HEK293 (cell line): Measurements from ENCODE around the gene LRRC7.

Experiments
- CTCF ChIA-PET: fragments of 350-600 bp; formaldehyde crosslinking; extraction: SDS; loops from one replicate; lab custom pipeline; 2021; ENCODE audit warnings: antibody characterized with exemption; lab: Yijun Ruan, JAX
- POLR2A ChIA-PET: fragments of 300-600 bp; formaldehyde crosslinking; extraction: SDS; loops from one replicate; lab custom pipeline; 2020; ENCODE audit warnings: antibody characterized with exemption, inconsistent platforms; lab: Yijun Ruan, JAX
- H3K27ac ChIP-seq: fragments of 200-500 bp; sonication (Bioruptor generic); 2 replicates; pipeline ENCODE4 v1.5.1; 2014; ENCODE audit warnings: low read depth, low read length, control low read depth, inconsistent platforms; ENCODE audit errors: extremely low read depth
- H3K36me3 ChIP-seq, 2 experiments: fragments of 200-500 bp in 1 of 2; sonication (Bioruptor generic) in 1 of 2; 1 replicate in 1 of 2; 2 replicates in 1 of 2; pipeline ENCODE4 v1.5.1; 2014 to 2017; ENCODE audit warnings: inconsistent platforms in 2 of 2, low read length in 2 of 2; ENCODE audit not compliant: control insufficient read depth in 2 of 2, insufficient read depth in 1 of 2
- H3K4me1 ChIP-seq: fragments of 200-500 bp; sonication (Bioruptor generic); 2 replicates; pipeline ENCODE4 v1.5.1; 2014; ENCODE audit warnings: mild to moderate bottlenecking, low read length, inconsistent platforms; ENCODE audit not compliant: control insufficient read depth, insufficient read depth
- H3K4me3 ChIP-seq: 2 replicates; pipeline ENCODE4 v1.5.1; 2011; ENCODE audit warnings: low read depth, mild to moderate bottlenecking, control low read depth, low read length, moderate library complexity
- H3K9me3 ChIP-seq: fragments of 200-500 bp; sonication (Bioruptor generic); 2 replicates; pipeline ENCODE4 v1.5.1; 2014; ENCODE audit warnings: low read depth, low read length, inconsistent platforms; ENCODE audit not compliant: control insufficient read depth, insufficient read depth
- MEIS1 ChIP-seq: sonication (generic); formaldehyde crosslinking; IDR thresholded peaks from 2 replicates; pipeline ENCODE4 v1.8.1; 2022; ENCODE audit warnings: missing genetic modification reagents, mild to moderate bottlenecking, borderline replicate concordance
- SETDB1 ChIP-seq: IDR thresholded peaks from one replicate; pipeline ENCODE4 v1.6.1; 2017; ENCODE audit warnings: mild to moderate bottlenecking, low read length, moderate library complexity, mixed read lengths; ENCODE audit not compliant: insufficient read length
- ZEB2 ChIP-seq: fragments of 450-650 bp; formaldehyde crosslinking; IDR thresholded peaks from 2 replicates; pipeline ENCODE4 v1.5.1; 2016; ENCODE audit warnings: missing biosample characterization, missing genetic modification characterization
- ZFP69B ChIP-seq: fragments of 450-650 bp; formaldehyde crosslinking; IDR thresholded peaks from 2 replicates; pipeline ENCODE4 v1.5.1; 2016; ENCODE audit warnings: missing biosample characterization, missing genetic modification characterization
- ZNF169 ChIP-seq: fragments of 450-650 bp; formaldehyde crosslinking; IDR thresholded peaks from 2 replicates; pipeline ENCODE4 v1.5.1; 2016; ENCODE audit warnings: missing biosample characterization, missing genetic modification characterization
- ZNF324 ChIP-seq: fragments of 450-650 bp; formaldehyde crosslinking; IDR thresholded peaks from 2 replicates; pipeline ENCODE4 v1.5.1; 2016; ENCODE audit warnings: missing biosample characterization, missing genetic modification characterization
- ZNF404 ChIP-seq: fragments of 450-650 bp; formaldehyde crosslinking; IDR thresholded peaks from 2 replicates; pipeline ENCODE4 v1.5.1; 2017; ENCODE audit warnings: missing biosample characterization, missing genetic modification characterization
- ZNF529 ChIP-seq: fragments of 450-650 bp; formaldehyde crosslinking; IDR thresholded peaks from 2 replicates; pipeline ENCODE4 v1.5.1; 2017; ENCODE audit warnings: missing genetic modification characterization, missing biosample characterization; ENCODE audit not compliant: insufficient replicate concordance
- ZNF654 ChIP-seq: fragments of 450-650 bp; formaldehyde crosslinking; IDR thresholded peaks from 2 replicates; pipeline ENCODE4 v1.5.1; 2016; ENCODE audit warnings: low read depth, missing biosample characterization, missing genetic modification characterization
- TF ChIP-seq, protein P1 (sequence below): fragments of 450-650 bp; formaldehyde crosslinking; IDR thresholded peaks from 2 replicates; pipeline ENCODE4 v1.5.1; 2016; ENCODE audit warnings: missing biosample characterization, missing genetic modification characterization
- TF ChIP-seq, protein P2 (sequence below): fragments of 450-650 bp; formaldehyde crosslinking; IDR thresholded peaks from 2 replicates; pipeline ENCODE4 v1.5.1; 2016; ENCODE audit warnings: missing biosample characterization, missing genetic modification characterization
- TF ChIP-seq, protein P3 (sequence below): fragments of 450-650 bp; formaldehyde crosslinking; IDR thresholded peaks from 2 replicates; pipeline ENCODE4 v1.5.1; 2016; ENCODE audit warnings: missing biosample characterization, missing genetic modification characterization
- TF ChIP-seq, protein P4 (sequence below): fragments of 450-650 bp; formaldehyde crosslinking; conservative IDR thresholded peaks from 2 replicates; pipeline ENCODE4 v1.5.1; 2016; ENCODE audit warnings: low read depth, missing biosample characterization, missing genetic modification characterization
- TF ChIP-seq, protein P5 (sequence below): fragments of 450-650 bp; formaldehyde crosslinking; IDR thresholded peaks from 2 replicates; pipeline ENCODE4 v1.5.1; 2017; ENCODE audit warnings: missing biosample characterization, missing genetic modification characterization

LRRC7 gene

DNA sequence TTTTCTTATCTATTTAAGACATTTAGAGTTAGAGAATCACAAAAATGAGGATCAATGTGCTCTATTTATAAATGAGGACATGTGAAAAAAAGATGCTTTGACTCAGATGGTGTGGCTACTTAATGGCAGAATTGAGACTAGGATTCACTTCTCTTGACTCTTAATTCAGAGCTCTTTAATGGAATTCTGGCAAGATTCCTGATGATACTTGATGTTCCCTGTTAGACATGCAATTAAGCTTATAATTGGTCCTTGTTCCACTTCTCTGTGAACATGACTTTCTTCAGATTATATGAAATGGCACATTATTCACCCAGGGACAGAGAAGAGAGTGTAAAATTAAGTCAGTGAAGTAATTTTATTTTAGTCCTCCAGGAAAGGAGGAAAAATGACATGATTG, 165.3 kb downstream of the LRRC7 start (continued):
- TF ChIP-seq, protein P1, sequence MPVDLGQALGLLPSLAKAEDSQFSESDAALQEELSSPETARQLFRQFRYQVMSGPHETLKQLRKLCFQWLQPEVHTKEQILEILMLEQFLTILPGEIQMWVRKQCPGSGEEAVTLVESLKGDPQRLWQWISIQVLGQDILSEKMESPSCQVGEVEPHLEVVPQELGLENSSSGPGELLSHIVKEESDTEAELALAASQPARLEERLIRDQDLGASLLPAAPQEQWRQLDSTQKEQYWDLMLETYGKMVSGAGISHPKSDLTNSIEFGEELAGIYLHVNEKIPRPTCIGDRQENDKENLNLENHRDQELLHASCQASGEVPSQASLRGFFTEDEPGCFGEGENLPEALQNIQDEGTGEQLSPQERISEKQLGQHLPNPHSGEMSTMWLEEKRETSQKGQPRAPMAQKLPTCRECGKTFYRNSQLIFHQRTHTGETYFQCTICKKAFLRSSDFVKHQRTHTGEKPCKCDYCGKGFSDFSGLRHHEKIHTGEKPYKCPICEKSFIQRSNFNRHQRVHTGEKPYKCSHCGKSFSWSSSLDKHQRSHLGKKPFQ (tag by site-specific recombination): no peak
- TF ChIP-seq ZNF324: no peak

DNA sequence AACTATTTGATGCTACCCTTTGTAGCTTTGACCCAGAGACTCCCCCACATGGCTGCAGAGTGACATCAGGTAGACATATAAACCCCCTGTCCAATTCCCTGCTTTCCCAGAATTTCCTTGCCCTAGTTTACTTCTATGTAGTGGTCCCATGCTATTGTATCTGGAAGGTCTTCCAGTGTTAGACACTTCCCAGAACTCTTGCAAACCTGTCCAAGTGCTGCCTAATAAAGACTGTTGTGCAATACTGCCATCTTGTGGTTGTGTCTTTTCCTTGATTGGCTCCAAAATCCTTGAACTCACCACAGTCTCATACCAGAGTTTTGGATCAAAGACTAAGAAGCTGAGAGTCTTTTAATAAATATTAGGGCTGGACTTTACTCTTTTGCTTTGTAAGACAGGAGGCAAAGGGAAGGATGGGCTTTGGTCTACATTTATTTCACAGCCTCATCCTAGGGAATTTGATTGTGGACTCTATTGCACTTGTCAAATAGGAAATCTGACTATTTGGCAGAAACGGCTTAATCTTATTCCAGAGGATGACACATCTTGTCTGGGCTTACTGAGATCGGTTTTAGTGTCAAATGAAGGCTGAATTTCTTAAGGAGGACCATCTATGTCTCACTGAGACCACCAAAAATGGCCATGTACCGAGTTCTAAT, 169.9 kb downstream of the LRRC7 start:
- H3K4me3 ChIP-seq: no peak overlapping the region
- H3K9me3 ChIP-seq: no peaks in the 10 kb centered on the region
- CTCF ChIA-PET: interaction anchor here (0.5 to 2.7 kb wide), 31 partner anchors 10 to 1270 kb away, joined by 3 to 10 read pairs (median 4); no protein-coding TSS in a partner anchor
- H3K27ac ChIP-seq: no peak overlapping the region
- H3K4me1 ChIP-seq: peaks cover 2% of the 10 kb centered on the region; the same call in 1 of the 2 replicates
- no peaks in the 10 kb centered on the region for H3K36me3 ChIP-seq
- TF ChIP-seq, protein P2, sequence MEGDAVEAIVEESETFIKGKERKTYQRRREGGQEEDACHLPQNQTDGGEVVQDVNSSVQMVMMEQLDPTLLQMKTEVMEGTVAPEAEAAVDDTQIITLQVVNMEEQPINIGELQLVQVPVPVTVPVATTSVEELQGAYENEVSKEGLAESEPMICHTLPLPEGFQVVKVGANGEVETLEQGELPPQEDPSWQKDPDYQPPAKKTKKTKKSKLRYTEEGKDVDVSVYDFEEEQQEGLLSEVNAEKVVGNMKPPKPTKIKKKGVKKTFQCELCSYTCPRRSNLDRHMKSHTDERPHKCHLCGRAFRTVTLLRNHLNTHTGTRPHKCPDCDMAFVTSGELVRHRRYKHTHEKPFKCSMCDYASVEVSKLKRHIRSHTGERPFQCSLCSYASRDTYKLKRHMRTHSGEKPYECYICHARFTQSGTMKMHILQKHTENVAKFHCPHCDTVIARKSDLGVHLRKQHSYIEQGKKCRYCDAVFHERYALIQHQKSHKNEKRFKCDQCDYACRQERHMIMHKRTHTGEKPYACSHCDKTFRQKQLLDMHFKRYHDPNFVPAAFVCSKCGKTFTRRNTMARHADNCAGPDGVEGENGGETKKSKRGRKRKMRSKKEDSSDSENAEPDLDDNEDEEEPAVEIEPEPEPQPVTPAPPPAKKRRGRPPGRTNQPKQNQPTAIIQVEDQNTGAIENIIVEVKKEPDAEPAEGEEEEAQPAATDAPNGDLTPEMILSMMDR (tag by site-specific recombination): 0 out of 2 replicates have a peak, but pooled peaks have one; percentile 27
- TF ChIP-seq ZNF654 (tag by site-specific recombination) (peak; percentile 81), ZNF529 (tag by site-specific recombination) (no peak), SETDB1 (peak; percentile 53)
- POLR2A ChIA-PET: no interaction called here

DNA sequence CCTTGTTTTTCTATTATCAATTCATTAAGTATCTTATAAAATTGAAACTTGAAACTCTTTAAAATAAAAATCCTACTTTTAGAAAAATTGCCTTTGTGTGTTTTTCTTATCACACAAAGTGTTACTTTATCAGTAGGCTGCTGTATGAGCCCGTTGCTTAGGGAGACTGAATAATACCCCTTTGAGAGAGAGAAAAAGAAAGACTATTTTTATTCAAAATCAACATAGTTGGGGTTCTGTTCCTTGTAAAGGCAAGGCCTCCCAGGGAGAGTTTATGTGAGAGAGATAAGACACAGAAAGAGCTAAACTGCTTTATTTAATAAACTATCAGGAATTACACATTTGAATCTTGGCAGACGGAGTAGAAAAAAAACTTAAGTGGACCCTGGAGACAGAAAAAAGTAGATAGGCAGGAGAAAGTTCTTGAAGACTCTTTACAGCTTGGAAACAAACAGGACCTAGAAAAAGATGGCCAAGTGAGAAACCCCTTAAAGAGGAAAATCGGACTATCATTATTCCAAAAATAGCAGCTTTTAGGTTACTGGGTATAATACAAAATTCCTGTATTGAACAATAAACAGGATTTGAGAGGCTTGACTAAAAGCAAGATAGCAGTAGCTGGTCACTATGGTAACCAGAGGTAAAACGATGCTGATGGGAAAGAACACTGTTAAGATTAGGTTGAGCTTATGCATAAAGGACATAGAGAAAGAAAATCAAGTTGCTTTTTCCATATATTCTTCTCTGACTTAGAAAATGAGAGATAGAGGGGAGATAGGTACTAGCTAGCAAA, 170.9 kb downstream of the LRRC7 start:
- CTCF ChIA-PET: interaction anchor here (0.7 to 2.7 kb wide), 13 partner anchors 9 to 1371 kb away, joined by 3 to 10 read pairs (median 4); no protein-coding TSS in a partner anchor
- Histone ChIP-seq H3K27ac (no peak overlapping the region), H3K4me1 (peaks cover 2% of the 10 kb centered on the region; the same call in 1 of the 2 replicates), H3K4me3 (no peak overlapping the region), H3K36me3 (no peaks in the 10 kb centered on the region), H3K9me3 (no peaks in the 10 kb centered on the region)
- TF ChIP-seq, protein P3, sequence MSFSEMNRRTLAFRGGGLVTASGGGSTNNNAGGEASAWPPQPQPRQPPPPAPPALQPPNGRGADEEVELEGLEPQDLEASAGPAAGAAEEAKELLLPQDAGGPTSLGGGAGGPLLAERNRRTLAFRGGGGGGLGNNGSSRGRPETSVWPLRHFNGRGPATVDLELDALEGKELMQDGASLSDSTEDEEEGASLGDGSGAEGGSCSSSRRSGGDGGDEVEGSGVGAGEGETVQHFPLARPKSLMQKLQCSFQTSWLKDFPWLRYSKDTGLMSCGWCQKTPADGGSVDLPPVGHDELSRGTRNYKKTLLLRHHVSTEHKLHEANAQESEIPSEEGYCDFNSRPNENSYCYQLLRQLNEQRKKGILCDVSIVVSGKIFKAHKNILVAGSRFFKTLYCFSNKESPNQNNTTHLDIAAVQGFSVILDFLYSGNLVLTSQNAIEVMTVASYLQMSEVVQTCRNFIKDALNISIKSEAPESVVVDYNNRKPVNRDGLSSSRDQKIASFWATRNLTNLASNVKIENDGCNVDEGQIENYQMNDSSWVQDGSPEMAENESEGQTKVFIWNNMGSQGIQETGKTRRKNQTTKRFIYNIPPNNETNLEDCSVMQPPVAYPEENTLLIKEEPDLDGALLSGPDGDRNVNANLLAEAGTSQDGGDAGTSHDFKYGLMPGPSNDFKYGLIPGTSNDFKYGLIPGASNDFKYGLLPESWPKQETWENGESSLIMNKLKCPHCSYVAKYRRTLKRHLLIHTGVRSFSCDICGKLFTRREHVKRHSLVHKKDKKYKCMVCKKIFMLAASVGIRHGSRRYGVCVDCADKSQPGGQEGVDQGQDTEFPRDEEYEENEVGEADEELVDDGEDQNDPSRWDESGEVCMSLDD (tag by site-specific recombination): no peak
- TF ChIP-seq MEIS1: no peak
- POLR2A ChIA-PET: no interaction called here

DNA sequence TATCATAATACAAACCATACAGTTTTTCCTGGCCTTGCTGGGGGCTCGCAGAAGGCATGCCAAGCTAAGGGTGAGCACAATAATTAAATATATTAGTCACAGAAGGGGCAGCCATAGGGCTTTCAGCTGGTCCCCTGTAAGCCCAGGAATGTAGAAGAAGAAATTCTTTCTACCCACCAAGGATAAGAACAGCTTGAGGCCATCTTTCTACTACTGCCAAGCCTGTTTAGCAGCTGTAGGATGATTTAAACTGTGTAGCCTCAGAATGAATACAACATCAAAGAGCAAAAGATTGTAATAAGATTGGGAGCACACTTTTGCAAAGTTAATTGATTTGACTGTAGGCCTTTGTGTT, 171.5 kb downstream of the LRRC7 start:
- H3K9me3 ChIP-seq: no peaks in the 10 kb centered on the region
- H3K4me3 ChIP-seq: no peak overlapping the region
- no peaks in the 10 kb centered on the region for H3K36me3 ChIP-seq
- ChIA-PET POLR2A (no interaction called here), CTCF (interaction anchor here (0.6 to 2.7 kb wide), 8 partner anchors 8 to 1268 kb away, joined by 3 to 10 read pairs (median 4); no protein-coding TSS in a partner anchor)
- peaks cover 2% of the 10 kb centered on the region; the same call in 1 of the 2 replicates for H3K4me1 ChIP-seq
- H3K27ac ChIP-seq: no peak overlapping the region
- TF ChIP-seq ZNF404 (no peak), ZFP69B (tag by site-specific recombination) (no peak), ZEB2 (tag by site-specific recombination) (no peak), ZNF169 (tag by site-specific recombination) (no peak)
- TF ChIP-seq, protein P4, sequence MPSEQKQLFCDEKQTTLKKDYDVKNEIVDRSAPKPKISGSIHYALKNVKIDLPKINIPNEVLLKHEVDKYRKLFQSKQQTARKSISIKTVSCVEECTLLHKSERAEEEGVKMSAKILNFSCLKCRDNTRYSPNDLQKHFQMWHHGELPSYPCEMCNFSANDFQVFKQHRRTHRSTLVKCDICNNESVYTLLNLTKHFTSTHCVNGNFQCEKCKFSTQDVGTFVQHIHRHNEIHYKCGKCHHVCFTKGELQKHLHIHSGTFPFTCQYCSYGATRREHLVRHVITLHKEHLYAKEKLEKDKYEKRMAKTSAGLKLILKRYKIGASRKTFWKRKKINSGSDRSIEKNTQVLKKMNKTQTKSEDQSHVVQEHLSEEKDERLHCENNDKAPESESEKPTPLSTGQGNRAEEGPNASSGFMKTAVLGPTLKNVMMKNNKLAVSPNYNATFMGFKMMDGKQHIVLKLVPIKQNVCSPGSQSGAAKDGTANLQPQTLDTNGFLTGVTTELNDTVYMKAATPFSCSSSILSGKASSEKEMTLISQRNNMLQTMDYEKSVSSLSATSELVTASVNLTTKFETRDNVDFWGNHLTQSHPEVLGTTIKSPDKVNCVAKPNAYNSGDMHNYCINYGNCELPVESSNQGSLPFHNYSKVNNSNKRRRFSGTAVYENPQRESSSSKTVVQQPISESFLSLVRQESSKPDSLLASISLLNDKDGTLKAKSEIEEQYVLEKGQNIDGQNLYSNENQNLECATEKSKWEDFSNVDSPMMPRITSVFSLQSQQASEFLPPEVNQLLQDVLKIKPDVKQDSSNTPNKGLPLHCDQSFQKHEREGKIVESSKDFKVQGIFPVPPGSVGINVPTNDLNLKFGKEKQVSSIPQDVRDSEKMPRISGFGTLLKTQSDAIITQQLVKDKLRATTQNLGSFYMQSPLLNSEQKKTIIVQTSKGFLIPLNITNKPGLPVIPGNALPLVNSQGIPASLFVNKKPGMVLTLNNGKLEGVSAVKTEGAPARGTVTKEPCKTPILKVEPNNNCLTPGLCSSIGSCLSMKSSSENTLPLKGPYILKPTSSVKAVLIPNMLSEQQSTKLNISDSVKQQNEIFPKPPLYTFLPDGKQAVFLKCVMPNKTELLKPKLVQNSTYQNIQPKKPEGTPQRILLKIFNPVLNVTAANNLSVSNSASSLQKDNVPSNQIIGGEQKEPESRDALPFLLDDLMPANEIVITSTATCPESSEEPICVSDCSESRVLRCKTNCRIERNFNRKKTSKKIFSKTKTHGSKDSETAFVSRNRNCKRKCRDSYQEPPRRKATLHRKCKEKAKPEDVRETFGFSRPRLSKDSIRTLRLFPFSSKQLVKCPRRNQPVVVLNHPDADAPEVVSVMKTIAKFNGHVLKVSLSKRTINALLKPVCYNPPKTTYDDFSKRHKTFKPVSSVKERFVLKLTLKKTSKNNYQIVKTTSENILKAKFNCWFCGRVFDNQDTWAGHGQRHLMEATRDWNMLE (tag by site-specific recombination): no peak
- TF ChIP-seq, protein P5, sequence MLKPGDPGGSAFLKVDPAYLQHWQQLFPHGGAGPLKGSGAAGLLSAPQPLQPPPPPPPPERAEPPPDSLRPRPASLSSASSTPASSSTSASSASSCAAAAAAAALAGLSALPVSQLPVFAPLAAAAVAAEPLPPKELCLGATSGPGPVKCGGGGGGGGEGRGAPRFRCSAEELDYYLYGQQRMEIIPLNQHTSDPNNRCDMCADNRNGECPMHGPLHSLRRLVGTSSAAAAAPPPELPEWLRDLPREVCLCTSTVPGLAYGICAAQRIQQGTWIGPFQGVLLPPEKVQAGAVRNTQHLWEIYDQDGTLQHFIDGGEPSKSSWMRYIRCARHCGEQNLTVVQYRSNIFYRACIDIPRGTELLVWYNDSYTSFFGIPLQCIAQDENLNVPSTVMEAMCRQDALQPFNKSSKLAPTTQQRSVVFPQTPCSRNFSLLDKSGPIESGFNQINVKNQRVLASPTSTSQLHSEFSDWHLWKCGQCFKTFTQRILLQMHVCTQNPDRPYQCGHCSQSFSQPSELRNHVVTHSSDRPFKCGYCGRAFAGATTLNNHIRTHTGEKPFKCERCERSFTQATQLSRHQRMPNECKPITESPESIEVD: no peak
